ENCODE results near the gene DNPEP. TPM values are rescaled to one million over a fixed set of nuclear protein-coding genes. Genes with fewer than 3 reads are reported as not detected.

Gene DNPEP
- total RNA-seq, 3 donors from 2014 or later (not counting 1 experiment from before 2014, with no cell fraction given), result 97.8 to 112 (median 103) TPM

- DNase-seq, result no peak
- H3K27ac Mint-ChIP-seq, result no peak overlapping the region
- Histone ChIP-seq H3K4me1 (ENCODE audit: control insufficient read depth, insufficient read depth, low read length) (no peaks in the 10 kb centered on the region), H3K9me3 (ENCODE audit: control insufficient read depth, insufficient read depth, low read length) (no peaks in the 10 kb centered on the region), H3K36me3 (ENCODE audit: control insufficient read depth, insufficient read depth, low read length) (no peaks in the 10 kb centered on the region), H3K27me3 (ENCODE audit: control insufficient read depth, insufficient read depth, low read length) (no peaks in the 10 kb centered on the region), H3K27ac (ENCODE audit: low read length) (no peak overlapping the region), H3K4me3 (ENCODE audit: low read length) (no peak overlapping the region)
- intact Hi-C loops (cut with micrococcal nuclease), result no loop called here
- no peak for ATAC-seq
- TF ChIP-seq, protein P1, sequence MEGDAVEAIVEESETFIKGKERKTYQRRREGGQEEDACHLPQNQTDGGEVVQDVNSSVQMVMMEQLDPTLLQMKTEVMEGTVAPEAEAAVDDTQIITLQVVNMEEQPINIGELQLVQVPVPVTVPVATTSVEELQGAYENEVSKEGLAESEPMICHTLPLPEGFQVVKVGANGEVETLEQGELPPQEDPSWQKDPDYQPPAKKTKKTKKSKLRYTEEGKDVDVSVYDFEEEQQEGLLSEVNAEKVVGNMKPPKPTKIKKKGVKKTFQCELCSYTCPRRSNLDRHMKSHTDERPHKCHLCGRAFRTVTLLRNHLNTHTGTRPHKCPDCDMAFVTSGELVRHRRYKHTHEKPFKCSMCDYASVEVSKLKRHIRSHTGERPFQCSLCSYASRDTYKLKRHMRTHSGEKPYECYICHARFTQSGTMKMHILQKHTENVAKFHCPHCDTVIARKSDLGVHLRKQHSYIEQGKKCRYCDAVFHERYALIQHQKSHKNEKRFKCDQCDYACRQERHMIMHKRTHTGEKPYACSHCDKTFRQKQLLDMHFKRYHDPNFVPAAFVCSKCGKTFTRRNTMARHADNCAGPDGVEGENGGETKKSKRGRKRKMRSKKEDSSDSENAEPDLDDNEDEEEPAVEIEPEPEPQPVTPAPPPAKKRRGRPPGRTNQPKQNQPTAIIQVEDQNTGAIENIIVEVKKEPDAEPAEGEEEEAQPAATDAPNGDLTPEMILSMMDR (IDR thresholded peaks at IDR 0.05), result no peak
- 83% methylated on average over 3 of the region's 3 CpGs for WGBS (ENCODE audit: insufficient coverage)
- no peak overlapping the region for H3K4me3 Mint-ChIP-seq
- H3K9me3 Mint-ChIP-seq, result no peaks in the 10 kb centered on the region
- H3K27me3 Mint-ChIP-seq (ENCODE audit: low read depth in 2 of 2), result peaks cover 17 to 19% of the 10 kb centered on the region in 2 donors
- H3K4me1 Mint-ChIP-seq, result peaks cover 0 to 11% of the 10 kb centered on the region in 2 donors
- H3K36me3 Mint-ChIP-seq, result no peaks in the 10 kb centered on the region
These were observed 19.1 kb upstream of the DNPEP start for GRCh38 chr2:219406861-219407230.

- H3K4me1 Mint-ChIP-seq, result peaks cover 0 to 11% of the 10 kb centered on the region in 2 donors
These were observed 18.5 kb upstream of the DNPEP start for GRCh38 chr2:219405958-219406860.

DNA sequence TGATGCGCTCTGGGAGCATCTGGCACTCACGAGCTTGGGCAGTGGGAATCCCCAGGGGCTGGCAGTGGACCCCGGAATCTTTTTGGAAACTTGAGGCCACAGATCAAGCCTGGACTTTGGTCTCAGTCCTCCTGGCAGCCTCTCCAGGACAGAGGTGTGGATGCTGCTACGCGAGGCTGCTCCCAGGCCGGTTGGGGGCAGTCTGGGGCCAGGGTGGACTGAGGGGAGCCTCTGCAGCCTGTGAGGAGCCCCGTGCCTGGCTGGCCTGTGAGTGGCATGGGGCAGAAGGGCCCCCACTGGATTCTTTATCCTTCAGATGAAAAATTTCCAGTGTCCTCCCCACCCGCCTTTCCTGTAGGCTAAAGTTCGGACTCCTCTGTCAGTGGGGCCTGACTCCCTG is 17.7 kb upstream of the DNPEP start:
- H3K4me3 Mint-ChIP-seq, result no peak overlapping the region

More at GRCh38 chr2:219405958-219406860, 18.5 kb upstream of the DNPEP start:
- DNase-seq, result no peak
- H3K27me3 ChIP-seq (ENCODE audit: control insufficient read depth, insufficient read depth, low read length), result no peaks in the 10 kb centered on the region
- Mint-ChIP-seq H3K36me3 (no peaks in the 10 kb centered on the region), H3K27me3 (ENCODE audit: low read depth in 2 of 2) (peaks cover 19 to 21% of the 10 kb centered on the region in 2 donors), H3K27ac (no peak overlapping the region), H3K9me3 (no peaks in the 10 kb centered on the region), H3K4me3 (no peak overlapping the region)
- no peaks in the 10 kb centered on the region for H3K36me3 ChIP-seq (ENCODE audit: control insufficient read depth, insufficient read depth, low read length)
- intact Hi-C loops (cut with micrococcal nuclease), result no loop called here
- no peak overlapping the region for H3K27ac ChIP-seq (ENCODE audit: low read length)
- ATAC-seq, result no peak
- 89% methylated on average over 7 of the region's 7 CpGs for WGBS (ENCODE audit: insufficient coverage)
- no peaks in the 10 kb centered on the region for H3K9me3 ChIP-seq (ENCODE audit: control insufficient read depth, insufficient read depth, low read length)
- H3K4me3 ChIP-seq (ENCODE audit: low read length), result no peak overlapping the region
- TF ChIP-seq, protein P1 (IDR thresholded peaks at IDR 0.05), result no peak
- no peaks in the 10 kb centered on the region for H3K4me1 ChIP-seq (ENCODE audit: control insufficient read depth, insufficient read depth, low read length)

More for the DNA sequence above, 17.7 kb upstream of the DNPEP start:
- H3K27ac Mint-ChIP-seq, result no peak overlapping the region
- peaks cover 0 to 11% of the 10 kb centered on the region in 2 donors for H3K4me1 Mint-ChIP-seq
- H3K4me1 ChIP-seq (ENCODE audit: control insufficient read depth, insufficient read depth, low read length), result no peaks in the 10 kb centered on the region
- no peak overlapping the region for H3K4me3 ChIP-seq (ENCODE audit: low read length)
- H3K27me3 ChIP-seq (ENCODE audit: control insufficient read depth, insufficient read depth, low read length), result no peaks in the 10 kb centered on the region
- peaks cover 19 to 21% of the 10 kb centered on the region in 2 donors for H3K27me3 Mint-ChIP-seq (ENCODE audit: low read depth in 2 of 2)
- H3K36me3 ChIP-seq (ENCODE audit: control insufficient read depth, insufficient read depth, low read length), result no peaks in the 10 kb centered on the region
- H3K27ac ChIP-seq (ENCODE audit: low read length), result no peak overlapping the region
- DNase-seq (no peak), ATAC-seq (no peak)
- H3K36me3 Mint-ChIP-seq, result no peaks in the 10 kb centered on the region
- TF ChIP-seq, protein P1 (IDR thresholded peaks at IDR 0.05), result no peak
- WGBS (ENCODE audit: insufficient coverage), result 78% methylated on average over 8 of the region's 9 CpGs
- no peaks in the 10 kb centered on the region for H3K9me3 Mint-ChIP-seq
- intact Hi-C loops (cut with micrococcal nuclease), result no loop called here
- H3K9me3 ChIP-seq (ENCODE audit: control insufficient read depth, insufficient read depth, low read length), result no peaks in the 10 kb centered on the region

Measured in natural killer cell (primary cell).